ENCODE data around the gene LRBA. TPM values are rescaled to one million over a fixed set of nuclear protein-coding genes. Genes with fewer than 3 reads are reported as not detected.

Gene LRBA
- total and polyA plus RNA-seq, 12 donors = 6.2 to 31.2 (median 23.9) TPM

DNA sequence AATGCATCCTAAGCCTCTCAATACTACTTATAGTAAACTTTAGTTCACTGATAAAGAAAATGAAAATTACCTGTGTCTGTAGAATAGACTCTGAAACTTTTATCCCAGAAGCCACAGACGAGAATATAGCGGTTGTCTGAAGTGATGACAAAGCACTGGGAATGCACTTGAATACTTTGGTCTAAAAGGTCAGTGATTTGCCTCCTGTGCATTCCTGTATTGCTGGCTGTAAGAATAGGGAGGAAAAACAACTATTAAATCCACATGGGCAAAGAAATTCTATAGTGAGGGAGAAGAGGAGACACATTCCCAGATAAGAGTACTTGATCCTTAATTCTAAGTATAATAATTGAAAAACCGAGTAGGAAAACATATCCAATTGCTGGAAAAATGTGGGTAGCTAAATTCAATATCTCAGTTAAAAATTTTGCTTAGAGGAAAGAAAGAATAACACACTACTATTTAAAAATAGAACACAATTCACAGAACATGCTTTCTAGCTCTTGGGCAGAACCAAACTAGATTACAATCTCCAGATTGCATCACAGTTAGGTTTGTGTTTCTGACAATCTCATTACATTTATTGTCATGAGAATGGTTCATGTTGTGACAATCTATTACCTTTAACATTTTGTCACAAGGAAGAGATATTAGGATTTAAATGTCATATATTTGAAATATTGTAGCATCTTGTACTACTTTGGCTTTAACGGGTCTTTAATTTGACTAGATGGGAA, 704.8 kb downstream of the LRBA start:
- TF ChIP-seq, protein P1, sequence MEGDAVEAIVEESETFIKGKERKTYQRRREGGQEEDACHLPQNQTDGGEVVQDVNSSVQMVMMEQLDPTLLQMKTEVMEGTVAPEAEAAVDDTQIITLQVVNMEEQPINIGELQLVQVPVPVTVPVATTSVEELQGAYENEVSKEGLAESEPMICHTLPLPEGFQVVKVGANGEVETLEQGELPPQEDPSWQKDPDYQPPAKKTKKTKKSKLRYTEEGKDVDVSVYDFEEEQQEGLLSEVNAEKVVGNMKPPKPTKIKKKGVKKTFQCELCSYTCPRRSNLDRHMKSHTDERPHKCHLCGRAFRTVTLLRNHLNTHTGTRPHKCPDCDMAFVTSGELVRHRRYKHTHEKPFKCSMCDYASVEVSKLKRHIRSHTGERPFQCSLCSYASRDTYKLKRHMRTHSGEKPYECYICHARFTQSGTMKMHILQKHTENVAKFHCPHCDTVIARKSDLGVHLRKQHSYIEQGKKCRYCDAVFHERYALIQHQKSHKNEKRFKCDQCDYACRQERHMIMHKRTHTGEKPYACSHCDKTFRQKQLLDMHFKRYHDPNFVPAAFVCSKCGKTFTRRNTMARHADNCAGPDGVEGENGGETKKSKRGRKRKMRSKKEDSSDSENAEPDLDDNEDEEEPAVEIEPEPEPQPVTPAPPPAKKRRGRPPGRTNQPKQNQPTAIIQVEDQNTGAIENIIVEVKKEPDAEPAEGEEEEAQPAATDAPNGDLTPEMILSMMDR (IDR thresholded peaks at IDR 0.05) = no peak
- H3K4me1 ChIP-seq = no peaks in the 10 kb centered on the region
- ATAC-seq (no peak), DNase-seq (no peak)
- H3K9me3 ChIP-seq = no peaks in the 10 kb centered on the region
- no peaks in the 10 kb centered on the region for H3K27me3 ChIP-seq
- 72 to 76% methylated on average over 4 of the region's 4 CpGs for WGBS, 2 donors
- peaks cover 0 to 18% (median 0%) of the 10 kb centered on the region in 9 donors for H3K36me3 ChIP-seq
- intact Hi-C loops (cut with DNase I) = no loop called here
- H3K4me3 ChIP-seq = no peak overlapping the region
- H3K27ac ChIP-seq = no peak overlapping the region

DNA sequence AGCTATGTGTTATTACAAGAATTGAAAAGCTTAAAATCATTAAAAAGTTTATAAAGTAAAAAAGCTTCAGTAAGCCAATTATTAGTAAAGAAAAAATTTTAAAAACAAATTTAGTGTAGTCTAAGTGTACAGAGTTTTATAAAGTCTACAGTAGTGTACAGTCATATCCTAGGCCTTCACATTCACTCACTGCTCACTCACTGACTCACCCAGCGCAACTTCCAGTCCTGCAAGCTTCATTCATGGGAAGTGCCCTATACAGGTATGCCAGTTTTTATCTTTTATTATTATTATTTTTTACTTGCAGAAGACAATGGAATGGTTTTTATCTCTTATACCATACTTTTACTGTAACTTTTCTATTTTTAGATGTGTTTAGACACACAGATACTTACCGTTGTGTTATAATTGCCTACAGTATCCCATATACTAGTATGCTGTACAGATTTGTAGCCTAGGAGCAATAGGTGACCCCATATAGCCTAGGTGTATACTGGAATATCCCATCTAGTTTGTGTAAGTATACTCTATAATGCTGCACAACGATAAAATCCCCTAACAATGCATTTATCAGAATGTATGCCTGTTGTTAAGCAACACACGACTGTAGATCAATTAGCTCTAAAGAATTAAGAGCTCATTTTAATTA, 706.1 kb downstream of the LRBA start:
- Histone ChIP-seq H3K27ac (no peak overlapping the region), H3K4me3 (no peak overlapping the region), H3K4me1 (no peaks in the 10 kb centered on the region), H3K27me3 (no peaks in the 10 kb centered on the region), H3K9me3 (no peaks in the 10 kb centered on the region), H3K36me3 (peaks cover 0 to 13% (median 0%) of the 10 kb centered on the region in 9 donors)
- WGBS, 2 donors = 90 to 94% methylated on average over 4 of the region's 4 CpGs
- intact Hi-C loops (cut with DNase I) = loop anchor here in 1 of 10 donors (10.0 kb wide), 1 partner anchor 546 kb away; no protein-coding TSS in a partner anchor
- TF ChIP-seq, protein P1 (IDR thresholded peaks at IDR 0.05) = no peak
- ATAC-seq (no peak), DNase-seq (no peak)

DNA sequence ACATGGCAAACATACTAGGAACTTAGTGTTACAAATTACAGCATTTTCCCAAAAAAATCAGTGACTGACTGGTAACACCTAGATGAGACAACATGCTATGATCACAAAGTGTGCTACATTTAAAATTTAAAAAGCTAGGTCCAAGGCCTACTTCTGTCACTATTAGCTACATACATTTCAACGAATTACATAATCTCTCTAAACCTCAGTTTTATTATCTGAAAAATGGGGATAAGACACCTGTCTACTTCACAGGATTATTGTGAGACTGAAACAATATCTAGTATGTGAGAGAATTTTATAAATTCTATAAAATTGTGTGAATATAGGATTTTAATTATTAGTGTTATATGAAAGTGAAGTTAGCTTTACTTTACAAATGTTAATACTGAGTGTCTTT, 708.4 kb downstream of the LRBA start:
- H3K36me3 ChIP-seq = peaks cover 0 to 13% (median 0%) of the 10 kb centered on the region in 9 donors
- DNase-seq (no peak), ATAC-seq (no peak)
- H3K27ac ChIP-seq = no peak overlapping the region
- H3K9me3 ChIP-seq = no peaks in the 10 kb centered on the region
- intact Hi-C loops (cut with DNase I) = loop anchor here in 1 of 10 donors (10.0 kb wide), 1 partner anchor 548 kb away; no protein-coding TSS in a partner anchor
- TF ChIP-seq, protein P1 (IDR thresholded peaks at IDR 0.05) = no peak
- no peaks in the 10 kb centered on the region for H3K27me3 ChIP-seq
- H3K4me3 ChIP-seq = no peak overlapping the region
- WGBS, 2 donors = 90 to 93% methylated on average over 1 of the region's 1 CpG
- H3K4me1 ChIP-seq = peaks cover 0 to 9% (median 0%) of the 10 kb centered on the region in 9 donors

DNA sequence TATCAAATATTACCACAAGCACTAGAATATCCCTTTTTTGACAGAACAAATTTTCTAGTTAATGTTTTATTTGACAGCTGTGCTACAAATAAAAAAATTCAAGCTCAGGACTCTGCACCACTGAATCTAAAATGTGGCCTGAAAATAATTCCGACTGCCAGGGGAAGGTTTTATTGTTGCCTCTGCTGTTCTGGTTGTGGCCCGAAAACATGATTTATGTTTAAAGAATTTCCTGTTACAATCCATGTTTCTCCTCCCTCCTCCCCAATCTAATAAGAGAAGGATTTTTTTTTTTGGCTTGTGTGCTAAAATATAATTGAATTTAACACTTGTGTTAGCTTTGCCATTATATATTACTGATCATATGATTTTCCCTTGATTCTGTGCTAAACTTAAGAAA, 709.1 kb downstream of the LRBA start:
- peaks cover 0 to 13% (median 0%) of the 10 kb centered on the region in 9 donors for H3K36me3 ChIP-seq
- H3K4me3 ChIP-seq = no peak overlapping the region
- 62 to 65% methylated on average over 2 of the region's 2 CpGs for WGBS, 2 donors
- H3K9me3 ChIP-seq = no peaks in the 10 kb centered on the region
- TF ChIP-seq, protein P1 (IDR thresholded peaks at IDR 0.05) = no peak
- H3K27ac ChIP-seq = no peak overlapping the region
- peaks cover 0 to 11% (median 0%) of the 10 kb centered on the region in 9 donors for H3K4me1 ChIP-seq
- no peaks in the 10 kb centered on the region for H3K27me3 ChIP-seq
- ATAC-seq (no peak), DNase-seq (no peak)
- intact Hi-C loops (cut with DNase I) = loop anchor here in 1 of 10 donors (10.0 kb wide), 1 partner anchor 549 kb away; no protein-coding TSS in a partner anchor
